Thyroid gland (tissue), 4 donors: ENCODE data around the gene C2orf81. TPM values are rescaled to one million over a fixed set of nuclear protein-coding genes. Genes with fewer than 3 reads are reported as not detected.
"Not testable (repeated sequence)": the region's sequence is repeated elsewhere in the genome, so short reads cannot be mapped to it uniquely, and the experiment has no call there.

Experiments used
- DNase-seq, 2 donors: peaks; one replicate each; pipeline ENCODE4 v3.0.0-alpha.2; 2019
- H3K27ac ChIP-seq, 3 donors: fragments of 200-600 bp; sonication (generic); 1 replicate in 2 of 3; 2 replicates in 1 of 3; pipeline ENCODE4 v1.5.1; 2016 to 2019; ENCODE audit warnings: mild to moderate bottlenecking in 1 of 3, moderate library complexity in 1 of 3
- H3K27me3 ChIP-seq: fragments of 200-600 bp; sonication (generic); one replicate; pipeline ENCODE4 v1.5.1; 2019
- H3K36me3 ChIP-seq, 2 donors: fragments of 200-600 bp; sonication (generic); one replicate each; pipeline ENCODE4 v1.5.1; 2016 to 2019
- H3K4me1 ChIP-seq, 2 donors: fragments of 200-600 bp; sonication (generic); one replicate each; pipeline ENCODE4 v1.5.1; 2017 to 2019
- H3K4me3 ChIP-seq, 3 donors: fragments of 200-600 bp; sonication (generic); replicated peaks in 1 of 3; 1 replicate in 2 of 3; 2 replicates in 1 of 3; pipeline ENCODE4 v1.5.1; 2016; ENCODE audit warnings: mild to moderate bottlenecking in 1 of 3
- H3K9me3 ChIP-seq: fragments of 200-600 bp; sonication (generic); one replicate; pipeline ENCODE4 v1.5.1; 2017
- POLR2A ChIP-seq, 2 donors: fragments of 450-650 bp; IDR thresholded peaks; one replicate each; pipeline ENCODE4 v1.6.1; 2017; ENCODE audit warnings: antibody characterized with exemption in 2 of 2, mild to moderate bottlenecking in 2 of 2, moderate library complexity in 1 of 2
- WGBS, 2 donors: methylation state at CpG; one replicate each; pipeline ENCODE4 v1.1.5; 2017; 5-methylcytosine and 5-hydroxymethylcytosine counted together
- intact Hi-C: fragments of 100-400 bp; cut with DNase I; formaldehyde crosslinking; loops from one replicate; pipeline ENCODE4 v1.15.1; 2023
- total RNA-seq, 4 donors: library from RNA; depleted of rRNA; stranded (reverse); fragments of >200 nt; gene quantifications; one replicate each; pipeline ENCODE4 v1.2.3, GENCODE V29; 2016
- TF ChIP-seq, protein P1 (sequence below), 6 experiments: fragments of 200-600 bp in 3 of 6; fragments of 450-650 bp in 3 of 6; sonication (generic) in 3 of 6; IDR thresholded peaks; one replicate each; pipeline ENCODE4 v1.5.1; 2016 to 2019; ENCODE audit warnings: antibody characterized with exemption in 6 of 6, mild to moderate bottlenecking in 2 of 6, inconsistent platforms in 1 of 6, moderate library complexity in 1 of 6

C2orf81 gene
- 1 to 10 TPM; 2.3 to 3.4 (median 3.1) TPM for total RNA-seq

DNA sequence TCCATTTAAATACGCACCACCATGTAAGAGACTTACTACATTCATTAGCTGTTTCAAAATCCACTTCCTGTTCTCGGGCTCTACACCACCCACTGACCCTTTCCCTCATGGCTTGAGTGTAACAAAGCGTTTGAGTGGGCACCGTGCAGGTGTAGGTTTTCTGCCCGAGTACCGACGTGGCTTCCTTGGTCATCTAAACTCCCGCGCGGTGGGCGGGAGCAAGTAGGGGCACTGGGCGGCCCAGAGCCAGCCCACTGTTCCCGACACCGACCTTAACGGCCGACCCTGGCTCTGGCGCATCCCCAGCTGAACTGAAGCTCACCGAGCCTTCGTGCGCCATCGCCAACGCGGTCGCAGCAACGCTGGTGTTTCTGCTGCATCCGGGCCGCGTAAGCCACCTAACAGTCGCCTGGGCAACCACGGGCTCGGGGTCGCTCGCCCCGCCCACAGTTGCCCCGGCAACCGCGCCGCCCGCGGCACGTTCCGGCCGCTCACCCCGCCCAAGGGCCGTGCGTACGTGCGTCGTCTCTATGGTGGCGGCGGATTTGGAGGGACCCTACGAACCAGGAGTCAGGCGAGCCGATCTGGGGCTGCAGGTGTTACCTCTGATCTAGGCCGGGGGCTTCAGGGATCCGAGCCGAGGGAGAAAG, at the start of gene C2orf81, which contains the start of gene WDR54:
TSS of gene C2orf81 (minus strand) at position 399 of the 650 bp plus-strand sequence. CDS start at position 340, 59 bp downstream.
TSS of gene WDR54 (plus strand) at position 510 of the 650 bp plus-strand sequence. CDS start 424 bp downstream, outside the sequence.
- 1 to 2% methylated on average over 13 of the region's 57 CpGs for WGBS, 2 donors
- Histone ChIP-seq H3K36me3 (peaks cover 0 to 5% of the 10 kb centered on the region in 2 donors), H3K4me1 (peaks cover 8 to 9% of the 10 kb centered on the region in 2 donors), H3K27ac (peak within 1 kb of the TSS in 2 of 3 donors; percentile 11 to 64), H3K27me3 (no peaks in the 10 kb centered on the region), H3K4me3 (peak within 1 kb of the TSS; percentile 51 to 85 (median 67)), H3K9me3 (no peaks in the 10 kb centered on the region)
- peak in 1 of 2 donors; percentile 51 for TF ChIP-seq POLR2A (IDR thresholded peaks at IDR 0.05)
- TF ChIP-seq, protein P1, sequence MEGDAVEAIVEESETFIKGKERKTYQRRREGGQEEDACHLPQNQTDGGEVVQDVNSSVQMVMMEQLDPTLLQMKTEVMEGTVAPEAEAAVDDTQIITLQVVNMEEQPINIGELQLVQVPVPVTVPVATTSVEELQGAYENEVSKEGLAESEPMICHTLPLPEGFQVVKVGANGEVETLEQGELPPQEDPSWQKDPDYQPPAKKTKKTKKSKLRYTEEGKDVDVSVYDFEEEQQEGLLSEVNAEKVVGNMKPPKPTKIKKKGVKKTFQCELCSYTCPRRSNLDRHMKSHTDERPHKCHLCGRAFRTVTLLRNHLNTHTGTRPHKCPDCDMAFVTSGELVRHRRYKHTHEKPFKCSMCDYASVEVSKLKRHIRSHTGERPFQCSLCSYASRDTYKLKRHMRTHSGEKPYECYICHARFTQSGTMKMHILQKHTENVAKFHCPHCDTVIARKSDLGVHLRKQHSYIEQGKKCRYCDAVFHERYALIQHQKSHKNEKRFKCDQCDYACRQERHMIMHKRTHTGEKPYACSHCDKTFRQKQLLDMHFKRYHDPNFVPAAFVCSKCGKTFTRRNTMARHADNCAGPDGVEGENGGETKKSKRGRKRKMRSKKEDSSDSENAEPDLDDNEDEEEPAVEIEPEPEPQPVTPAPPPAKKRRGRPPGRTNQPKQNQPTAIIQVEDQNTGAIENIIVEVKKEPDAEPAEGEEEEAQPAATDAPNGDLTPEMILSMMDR (IDR thresholded peaks at IDR 0.05) = no peak
- intact Hi-C loops = no loop called here
- DNase-seq = peak; percentile 82 to 85

DNA sequence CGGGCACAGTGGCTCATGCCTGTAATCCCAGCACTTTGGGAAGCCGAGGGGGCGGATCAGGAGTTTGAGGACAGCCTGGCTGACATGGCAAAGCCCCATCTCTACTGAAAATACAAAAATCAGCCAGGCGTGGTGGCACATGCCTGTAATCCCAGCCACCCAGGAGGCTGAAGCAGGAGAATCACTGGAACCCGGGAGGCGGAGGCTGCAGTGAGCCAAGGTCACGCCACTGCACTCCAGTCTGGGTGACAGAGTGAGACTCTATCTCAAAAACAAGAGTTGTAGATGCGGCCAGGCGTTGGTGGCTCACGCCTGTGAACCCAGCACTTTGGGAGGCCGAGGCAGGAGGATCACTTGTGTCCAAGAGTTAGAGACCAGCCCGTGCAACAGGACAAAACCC, 49.3 kb upstream of the C2orf81 start:
- intact Hi-C loops, DNase-seq, H3K9me3 ChIP-seq, H3K27ac ChIP-seq, H3K4me3 ChIP-seq, H3K27me3 ChIP-seq: not testable (repeated sequence)
- WGBS, 2 donors = 91 to 99% methylated on average over 12 of the region's 12 CpGs
- H3K36me3 ChIP-seq = peaks cover 14 to 16% of the 10 kb centered on the region in 2 donors
- H3K4me1 ChIP-seq = peaks cover 7 to 16% of the 10 kb centered on the region in 2 donors

DNA sequence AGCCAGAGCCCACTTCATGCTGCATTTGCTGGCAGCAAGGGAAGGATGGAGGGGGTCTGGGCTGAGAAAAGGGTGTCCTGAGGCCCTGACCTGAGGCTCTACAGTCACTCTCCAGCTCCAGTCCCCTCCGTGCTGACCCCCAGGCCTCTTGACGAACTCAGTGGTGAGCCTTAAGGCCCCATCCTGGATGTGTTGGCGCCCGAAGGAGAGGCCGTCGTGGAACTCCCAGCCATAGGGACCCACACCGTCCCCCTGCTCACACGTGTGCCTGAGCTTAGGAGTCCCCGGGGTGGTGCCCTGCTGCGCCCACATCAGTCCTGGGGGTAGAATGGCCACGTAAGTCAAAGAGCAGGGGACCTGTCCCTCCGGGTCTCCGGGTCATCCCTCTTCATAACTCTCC, 43.0 kb upstream of the C2orf81 start:
- 4 to 8% methylated on average over 2 to 13 of the region's 13 CpGs for WGBS, 2 donors
- DNase-seq = peak in 1 of 2 donors; percentile 8
- intact Hi-C loops = no loop called here
- Histone ChIP-seq H3K36me3 (peaks cover 7 to 12% of the 10 kb centered on the region in 2 donors), H3K27ac (peak overlapping the region in 2 of 3 donors; percentile 16 to 67), H3K4me3 (peak overlapping the region; percentile 22 to 94 (median 91)), H3K9me3 (no peaks in the 10 kb centered on the region), H3K4me1 (peaks cover 12 to 13% of the 10 kb centered on the region in 2 donors), H3K27me3 (no peaks in the 10 kb centered on the region)
- TF ChIP-seq, protein P1 (IDR thresholded peaks at IDR 0.05) = no peak
- TF ChIP-seq POLR2A (IDR thresholded peaks at IDR 0.05) = no peak

DNA sequence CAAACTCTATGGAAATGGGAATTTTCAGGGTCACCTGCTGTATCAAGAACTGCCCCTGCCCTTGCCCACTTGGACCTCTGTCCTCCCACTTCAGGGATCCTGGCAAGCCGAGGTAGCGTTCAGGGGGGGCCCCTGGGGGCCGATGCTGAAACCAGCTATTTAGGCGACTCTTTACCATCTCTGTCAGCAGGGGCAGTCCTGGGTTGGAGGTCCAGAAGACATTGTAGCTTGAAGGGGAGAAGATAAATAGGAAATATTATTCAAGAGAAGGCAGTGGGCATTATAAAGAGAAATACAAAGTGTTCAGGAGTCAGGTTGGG, 41.3 kb upstream of the C2orf81 start:
- WGBS, 2 donors = 76 to 77% methylated on average over 4 of the region's 4 CpGs
- Histone ChIP-seq H3K9me3 (no peaks in the 10 kb centered on the region), H3K36me3 (peaks cover 7 to 12% of the 10 kb centered on the region in 2 donors), H3K27me3 (no peaks in the 10 kb centered on the region), H3K27ac (no peak overlapping the region), H3K4me1 (peaks cover 18% of the 10 kb centered on the region in 2 donors), H3K4me3 (no peak overlapping the region)
- DNase-seq = no peak
- TF ChIP-seq, protein P1 (IDR thresholded peaks at IDR 0.05) = no peak
- no peak for TF ChIP-seq POLR2A (IDR thresholded peaks at IDR 0.05)
- intact Hi-C loops = no loop called here

DNA sequence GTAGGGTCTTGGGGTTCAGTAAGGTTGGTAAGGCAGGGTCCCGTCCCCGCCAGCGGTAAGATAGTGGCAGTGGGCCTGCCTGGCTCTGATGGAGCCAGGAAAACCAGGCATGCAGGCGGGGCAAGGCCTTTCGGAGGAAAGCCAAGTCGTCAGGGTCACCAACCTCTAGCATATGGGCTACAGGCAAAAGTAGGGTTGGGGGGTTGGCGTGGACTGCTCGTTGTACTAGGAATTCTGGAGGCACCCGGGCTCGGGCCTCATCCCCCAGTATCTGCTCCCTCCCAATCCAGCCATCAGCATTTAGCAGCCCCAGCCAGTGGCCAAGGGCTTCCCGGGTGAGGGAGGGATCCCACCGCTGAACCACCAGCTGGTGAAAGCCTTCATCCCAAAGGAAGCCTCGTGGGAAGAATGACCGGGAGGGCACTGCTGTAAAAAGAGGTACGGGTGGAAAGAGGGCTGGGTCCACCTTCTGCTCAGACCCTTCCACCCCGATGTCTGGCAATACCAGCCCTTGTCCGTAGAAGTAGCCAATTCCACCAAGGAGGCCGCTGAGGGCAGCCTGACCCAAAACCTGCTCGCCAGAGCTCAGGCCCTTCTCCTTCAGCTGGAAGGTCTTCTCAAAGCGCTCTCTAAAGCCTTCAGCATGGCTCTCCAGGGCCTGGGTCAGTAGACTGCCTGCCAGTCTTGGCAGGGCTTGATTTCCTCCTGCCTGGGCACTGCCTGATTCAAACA, 40.8 kb upstream of the C2orf81 start:
- Histone ChIP-seq H3K27ac (no peak overlapping the region), H3K4me1 (peaks cover 19 to 20% of the 10 kb centered on the region in 2 donors), H3K27me3 (no peaks in the 10 kb centered on the region), H3K9me3 (no peaks in the 10 kb centered on the region), H3K36me3 (peaks cover 7 to 12% of the 10 kb centered on the region in 2 donors), H3K4me3 (no peak overlapping the region)
- intact Hi-C loops = no loop called here
- WGBS, 2 donors = 92 to 94% methylated on average over 10 to 18 of the region's 20 CpGs
- no peak for TF ChIP-seq POLR2A (IDR thresholded peaks at IDR 0.05)
- TF ChIP-seq, protein P1 (IDR thresholded peaks at IDR 0.05) = no peak
- no peak for DNase-seq
